ENCODE measurements around the gene INSR.

The INSR gene

DNA sequence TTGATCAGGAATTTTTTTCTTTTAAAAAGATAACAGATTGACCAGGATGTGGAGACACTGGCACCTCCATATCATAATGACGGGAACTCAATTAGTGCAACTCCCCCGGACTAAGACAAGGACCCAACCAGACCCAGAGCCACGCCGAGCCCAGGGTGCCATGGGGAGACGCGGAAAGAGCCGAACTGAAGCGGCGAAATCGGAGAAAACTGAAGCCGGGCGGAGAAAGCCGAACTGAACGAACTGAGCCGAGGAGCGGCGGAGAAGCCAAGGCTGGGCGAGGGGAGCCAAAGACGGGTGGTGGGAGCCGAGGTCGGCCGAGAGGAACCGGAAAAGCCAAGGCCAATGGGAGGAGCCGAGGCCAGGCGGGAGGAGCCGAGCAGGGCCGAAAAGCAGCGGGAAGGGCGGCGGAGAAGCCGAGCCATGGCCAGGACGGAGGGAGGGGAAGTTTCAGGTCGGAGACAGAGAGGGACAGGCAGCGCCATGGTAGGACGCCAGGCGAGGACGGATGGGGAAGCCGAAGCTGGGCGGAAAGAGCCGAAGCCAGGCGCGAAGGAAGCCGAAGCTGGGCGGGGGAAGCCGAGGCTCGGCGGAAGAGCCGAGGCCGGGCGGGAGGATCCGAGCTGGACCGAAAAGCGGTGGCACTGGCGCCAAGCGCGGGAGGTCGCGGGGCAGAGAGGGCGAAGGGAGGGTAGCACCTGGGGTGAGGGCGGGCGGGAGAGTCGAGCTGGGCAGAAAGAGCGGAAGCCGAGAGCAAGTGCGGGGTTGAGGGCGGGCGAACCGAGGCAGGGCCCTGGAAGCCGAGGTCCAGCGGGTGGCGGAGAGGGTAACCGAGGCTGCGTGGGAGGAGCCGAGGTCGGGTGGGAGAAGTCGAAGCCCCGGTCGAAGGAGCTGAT is 195.3 kb downstream of the INSR start (continued):
- TF ChIP-seq ZBTB11 (tag by site-specific recombination; conservative IDR thresholded peaks at IDR 0.05; ENCODE audit: low read depth): peak; percentile 79
- TF ChIP-seq OSR2 (tag by site-specific recombination; IDR thresholded peaks at IDR 0.05): no peak
- no peak for TF ChIP-seq ZNF558 (tag by site-specific recombination; IDR thresholded peaks at IDR 0.05)
- peak; percentile 68 for TF ChIP-seq ZNF600 (tag by site-specific recombination; IDR thresholded peaks at IDR 0.05)
- TF ChIP-seq ZNF654 (tag by site-specific recombination; IDR thresholded peaks at IDR 0.05; ENCODE audit: low read depth): no peak
- 0 out of 2 replicates have a peak, but pooled peaks have one; percentile 14 for TF ChIP-seq ZBTB48 (tag by site-specific recombination; IDR thresholded peaks at IDR 0.05)
- no peak for TF ChIP-seq ZFP37 (tag by site-specific recombination; IDR thresholded peaks at IDR 0.05)
- TF ChIP-seq SP2 (tag by site-specific recombination; IDR thresholded peaks at IDR 0.05): peak; percentile 88
- peak; percentile 53; the same call in 1 of the 2 replicates for TF ChIP-seq INSM2 (tag by site-specific recombination; IDR thresholded peaks at IDR 0.05)
- TF ChIP-seq ZIC2 (tag by site-specific recombination; IDR thresholded peaks at IDR 0.05): peak; percentile 33; the same call in 1 of the 2 replicates
- TF ChIP-seq KLF8 (tag by site-specific recombination; IDR thresholded peaks at IDR 0.05): peak; percentile 77; the same call in 1 of the 2 replicates
- TF ChIP-seq KLF1 (tag by site-specific recombination; IDR thresholded peaks at IDR 0.05): peak; percentile 70; the same call in 1 of the 2 replicates
- TF ChIP-seq ZBTB8A (tag by site-specific recombination; IDR thresholded peaks at IDR 0.05): peak; percentile 43
- TF ChIP-seq ZNF10 (tag by site-specific recombination; IDR thresholded peaks at IDR 0.05): peak; percentile 45; the same call in 1 of the 2 replicates
- TF ChIP-seq, protein P1, sequence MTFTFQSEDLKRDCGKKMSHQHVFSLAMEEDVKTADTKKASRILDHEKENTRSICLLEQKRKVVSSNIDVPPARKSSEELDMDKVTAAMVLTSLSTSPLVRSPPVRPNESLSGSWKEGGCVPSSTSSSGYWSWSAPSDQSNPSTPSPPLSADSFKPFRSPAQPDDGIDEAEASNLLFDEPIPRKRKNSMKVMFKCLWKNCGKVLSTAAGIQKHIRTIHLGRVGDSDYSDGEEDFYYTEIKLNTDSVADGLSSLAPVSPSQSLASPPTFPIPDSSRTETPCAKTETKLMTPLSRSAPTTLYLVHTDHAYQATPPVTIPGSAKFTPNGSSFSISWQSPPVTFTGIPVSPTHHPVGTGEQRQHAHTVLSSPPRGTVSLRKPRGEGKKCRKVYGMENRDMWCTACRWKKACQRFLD (tag by site-specific recombination; IDR thresholded peaks at IDR 0.05): no peak
- peak; percentile 66; the same call in 1 of the 2 replicates for TF ChIP-seq KLF9 (tag by site-specific recombination; IDR thresholded peaks at IDR 0.05; ENCODE audit: low read depth)
- TF ChIP-seq ZXDB (tag by site-specific recombination; IDR thresholded peaks at IDR 0.05): 0 out of 2 replicates have a peak, but pooled peaks have one; percentile 65
- TF ChIP-seq, protein P2, sequence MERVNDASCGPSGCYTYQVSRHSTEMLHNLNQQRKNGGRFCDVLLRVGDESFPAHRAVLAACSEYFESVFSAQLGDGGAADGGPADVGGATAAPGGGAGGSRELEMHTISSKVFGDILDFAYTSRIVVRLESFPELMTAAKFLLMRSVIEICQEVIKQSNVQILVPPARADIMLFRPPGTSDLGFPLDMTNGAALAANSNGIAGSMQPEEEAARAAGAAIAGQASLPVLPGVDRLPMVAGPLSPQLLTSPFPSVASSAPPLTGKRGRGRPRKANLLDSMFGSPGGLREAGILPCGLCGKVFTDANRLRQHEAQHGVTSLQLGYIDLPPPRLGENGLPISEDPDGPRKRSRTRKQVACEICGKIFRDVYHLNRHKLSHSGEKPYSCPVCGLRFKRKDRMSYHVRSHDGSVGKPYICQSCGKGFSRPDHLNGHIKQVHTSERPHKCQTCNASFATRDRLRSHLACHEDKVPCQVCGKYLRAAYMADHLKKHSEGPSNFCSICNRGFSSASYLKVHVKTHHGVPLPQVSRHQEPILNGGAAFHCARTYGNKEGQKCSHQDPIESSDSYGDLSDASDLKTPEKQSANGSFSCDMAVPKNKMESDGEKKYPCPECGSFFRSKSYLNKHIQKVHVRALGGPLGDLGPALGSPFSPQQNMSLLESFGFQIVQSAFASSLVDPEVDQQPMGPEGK (tag by site-specific recombination; IDR thresholded peaks at IDR 0.05): peak; percentile 92
- TF ChIP-seq KLF10 (tag by site-specific recombination; IDR thresholded peaks at IDR 0.05): no peak
- peak; percentile 31 for TF ChIP-seq ZNF629 (tag by site-specific recombination; IDR thresholded peaks at IDR 0.05)
